Hematopoietic multipotent progenitor cell treated with erythropoietin and hydrocortisone succinate and interleukin-3 and kit ligand, for 6 days (in vitro differentiated cells): Measurements from ENCODE around the gene SULT1C4.
"Not testable (repeated sequence)": the region's sequence is repeated elsewhere in the genome, so short reads cannot be mapped to it uniquely, and the experiment has no call there.

Source experiments
- DNase-seq: peaks from one replicate; pipeline ENCODE4 v3.0.0-alpha.2; 2015

The SULT1C4 gene

GRCh38 chr2:108377815-108378630 lies at the start of gene SULT1C4:
Gene SULT1C4, plus strand, starts transcription at chr2:108377954. Its CDS starts 384 bp downstream, at chr2:108378338.
- peak; percentile 21 for DNase-seq

DNA sequence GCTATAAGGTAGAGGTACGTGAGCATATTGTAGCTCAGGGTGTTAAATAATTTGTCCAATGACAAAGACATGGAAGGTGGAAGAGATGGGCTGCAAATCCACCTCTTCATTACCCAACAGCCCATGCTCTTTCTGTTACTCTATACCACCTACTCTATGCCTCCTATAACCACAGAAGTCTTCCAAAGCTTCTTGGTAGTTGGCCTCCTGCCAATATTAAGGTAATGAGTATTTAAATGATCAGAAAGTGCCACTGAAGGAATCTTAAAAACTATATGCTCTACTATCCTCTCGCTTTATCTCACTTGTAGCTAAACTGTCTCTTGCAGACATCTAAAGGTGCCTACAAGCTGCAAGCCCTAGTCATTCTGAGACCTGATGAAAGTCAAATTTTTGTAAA lies 48.0 kb upstream of the SULT1C4 start:
- DNase-seq, result no peak

DNA sequence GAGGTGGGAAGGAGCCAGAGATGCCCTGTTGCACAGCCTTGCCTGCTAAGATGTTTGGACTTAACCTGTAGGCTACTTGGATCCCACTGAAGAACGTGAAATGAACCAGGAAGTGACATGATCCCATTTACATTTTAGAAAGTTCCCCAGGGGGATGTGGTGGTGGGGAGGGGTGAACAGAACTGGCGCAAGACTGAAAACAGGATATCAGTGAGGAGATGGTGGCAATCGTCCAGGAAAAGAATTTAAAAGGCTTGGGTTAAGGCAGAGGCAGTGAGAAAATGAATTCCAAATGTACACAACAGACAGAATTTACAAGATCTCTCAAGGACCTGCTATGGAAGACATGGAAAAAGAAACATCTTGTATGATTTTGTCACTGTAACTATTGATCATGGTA lies 46.8 kb upstream of the SULT1C4 start:
- DNase-seq, result no peak

- peak; percentile 20 for DNase-seq
These were observed 31.8 kb upstream of the SULT1C4 start for GRCh38 chr2:108345951-108346350.

DNA sequence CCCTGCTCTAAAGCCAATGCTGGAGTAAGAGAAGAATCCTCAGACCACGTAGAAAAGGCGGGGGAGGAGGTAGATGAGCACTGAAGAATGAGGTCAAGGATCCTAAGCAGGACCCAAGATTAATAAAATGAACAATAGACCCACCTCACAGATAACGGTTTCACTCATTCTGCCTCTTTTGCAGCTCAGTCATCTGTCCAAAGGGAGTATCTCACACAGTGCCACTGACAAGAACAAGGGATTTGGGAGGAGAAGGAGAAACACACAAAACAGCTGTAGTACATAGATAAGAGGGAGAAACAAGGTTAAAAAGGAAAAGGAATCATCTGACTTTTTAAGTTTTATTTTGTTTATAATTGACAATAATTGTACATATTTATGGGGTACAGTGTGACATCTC lies 30.9 kb upstream of the SULT1C4 start:
- DNase-seq, result peak; percentile 14

DNA sequence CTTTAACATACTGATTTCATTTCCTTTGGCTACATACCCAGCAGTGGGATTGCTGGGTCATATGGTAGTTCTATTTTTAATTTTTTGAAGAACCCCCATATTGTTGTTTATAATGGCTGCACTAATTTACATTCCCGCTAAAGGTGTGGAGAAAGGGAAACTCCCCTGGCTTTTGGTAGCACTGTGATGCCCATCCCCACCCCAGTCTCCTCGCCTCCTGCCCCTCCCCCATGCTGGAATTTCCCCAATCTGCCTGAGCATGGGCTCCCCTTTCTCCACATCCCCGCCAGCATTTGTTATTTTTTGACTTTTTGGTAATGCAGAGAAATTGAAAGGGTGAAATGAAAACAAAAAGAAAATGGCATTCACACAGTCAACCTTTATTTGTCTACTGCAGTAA lies 30.0 kb upstream of the SULT1C4 start:
- no peak for DNase-seq

GRCh38 chr2:108348816-108349570 lies 28.8 kb upstream of the SULT1C4 start:
- DNase-seq, result peak; percentile 19

DNA sequence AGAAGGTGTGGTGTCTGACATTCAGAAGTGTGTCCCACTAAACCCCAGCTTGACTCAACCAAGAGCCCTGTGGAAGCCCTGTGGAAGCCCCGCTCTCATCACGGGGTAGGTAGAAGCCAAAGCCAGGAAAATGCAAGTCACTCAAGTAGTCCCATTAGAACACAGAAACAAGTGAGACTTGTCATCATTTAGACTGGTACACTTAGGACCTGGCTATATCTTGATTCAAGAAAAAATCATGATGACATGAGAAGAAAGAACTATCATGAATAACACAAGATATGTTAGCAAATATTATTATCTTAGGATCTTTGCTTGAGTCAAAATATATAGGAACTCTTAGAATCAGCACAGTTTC lies 28.2 kb upstream of the SULT1C4 start:
- no peak for DNase-seq

DNA sequence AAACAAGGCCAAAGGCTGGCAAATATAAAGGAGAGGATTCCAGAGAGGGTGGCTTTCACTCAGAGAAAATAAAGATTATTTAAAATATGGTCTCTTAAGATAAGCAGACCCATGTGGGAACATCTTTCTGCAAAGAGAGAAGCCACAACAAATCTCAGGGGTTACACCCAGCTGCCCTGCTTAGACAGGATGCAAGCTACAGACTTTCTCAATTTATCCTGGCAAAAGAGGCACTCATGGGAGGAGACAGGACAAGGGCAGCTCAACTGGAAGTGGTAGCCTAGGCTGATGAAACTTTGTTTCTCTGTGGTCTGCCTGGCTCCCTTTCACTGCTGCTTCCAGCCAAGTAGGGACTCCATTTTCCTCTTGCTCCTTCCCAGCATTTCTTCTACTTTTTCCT lies 25.9 kb upstream of the SULT1C4 start:
- DNase-seq, result peak; percentile 61

DNA sequence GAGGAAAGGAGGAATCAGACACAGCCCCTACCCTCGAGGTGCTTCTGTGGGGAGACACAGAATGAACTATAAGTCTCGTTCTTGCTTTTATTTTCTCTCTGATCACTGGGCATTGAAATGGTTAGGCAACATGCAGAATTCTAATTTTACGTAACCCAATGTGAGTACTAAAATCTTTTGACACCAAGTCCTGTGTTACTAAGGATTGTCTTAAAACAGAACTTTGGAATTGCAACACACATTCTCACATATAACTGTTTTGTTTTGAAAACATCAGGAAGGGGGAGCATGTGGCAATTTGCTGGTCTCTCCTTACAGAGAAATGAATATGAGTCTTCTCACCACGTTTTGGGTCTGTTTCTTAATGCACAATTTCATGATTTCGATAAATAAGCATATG lies 23.6 kb upstream of the SULT1C4 start:
- DNase-seq, result peak; percentile 20

- DNase-seq, result no peak
These were observed 21.6 kb upstream of the SULT1C4 start for GRCh38 chr2:108355906-108356734.

- not testable (repeated sequence) for DNase-seq
These were observed 18.4 kb upstream of the SULT1C4 start for GRCh38 chr2:108359336-108359735.

- no peak for DNase-seq
These were observed 16.8 kb upstream of the SULT1C4 start for GRCh38 chr2:108360776-108361468.

GRCh38 chr2:108363024-108363907 lies 14.5 kb upstream of the SULT1C4 start:
- DNase-seq, result peak; percentile 31

- DNase-seq, result no peak
These were observed 13.9 kb upstream of the SULT1C4 start for GRCh38 chr2:108363908-108364225.

- no peak for DNase-seq
These were observed 13.0 kb upstream of the SULT1C4 start for GRCh38 chr2:108364676-108365297.

DNA sequence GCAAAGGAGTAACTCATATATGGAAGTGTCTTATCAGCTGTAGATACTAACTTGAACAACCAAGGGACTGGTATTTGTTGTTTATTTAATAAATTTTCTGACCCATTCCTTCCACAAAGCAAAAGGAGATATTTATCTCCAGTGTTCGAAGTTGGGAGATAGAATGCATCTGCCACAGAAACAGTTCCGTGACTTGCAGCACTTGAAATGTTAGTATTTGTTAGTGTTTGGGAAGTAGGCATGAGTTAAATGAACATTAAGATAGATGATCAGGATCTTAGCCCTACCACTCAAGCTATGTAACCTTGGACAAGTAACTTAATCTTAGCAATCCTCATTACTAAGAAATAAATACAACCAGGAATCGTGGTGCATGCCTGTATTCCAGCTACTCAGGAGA lies 12.1 kb upstream of the SULT1C4 start:
- DNase-seq, result no peak

- no peak for DNase-seq
These were observed 10.7 kb upstream of the SULT1C4 start for GRCh38 chr2:108367014-108367413.

DNA sequence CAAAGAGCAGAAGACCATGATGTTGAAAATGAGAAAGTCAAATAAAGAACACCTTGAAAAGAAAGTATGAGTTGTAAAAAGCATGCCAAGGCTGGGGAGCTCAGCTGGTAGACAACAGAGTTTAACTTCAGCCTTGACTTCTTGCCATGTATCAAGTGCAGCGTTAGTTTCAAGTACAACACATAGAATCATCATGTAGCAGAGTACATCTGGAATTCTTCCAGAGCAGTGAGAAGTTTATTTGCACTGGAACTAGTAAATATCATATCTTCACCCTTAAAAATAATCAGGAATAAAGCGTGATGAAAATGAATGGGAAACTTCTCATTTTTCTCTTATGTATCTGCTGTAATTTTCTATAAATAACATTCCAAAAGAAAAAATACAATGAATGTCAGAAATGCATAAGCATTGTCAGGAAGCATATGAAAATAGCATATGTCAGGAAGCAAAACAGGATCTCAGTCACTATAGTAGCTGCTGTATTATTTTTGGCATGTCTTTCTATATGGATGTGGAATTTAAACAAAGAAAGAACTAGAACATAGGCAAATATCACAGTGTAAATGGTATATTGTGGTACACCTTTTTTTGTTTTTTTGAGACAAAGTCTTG lies 10.1 kb upstream of the SULT1C4 start:
- no peak for DNase-seq

GRCh38 chr2:108369153-108369552 lies 8.6 kb upstream of the SULT1C4 start:
- no peak for DNase-seq

- no peak for DNase-seq
These were observed 7.7 kb upstream of the SULT1C4 start for GRCh38 chr2:108370080-108370479.
